GM12801 (cell line): ENCODE data around the gene IPCEF1.

Experiments used
- TF ChIP-seq, protein P1 (sequence below): IDR thresholded peaks from one replicate; pipeline ENCODE4 v1.5.1; 2011; ENCODE audit warnings: control low read depth; ENCODE audit not compliant: insufficient read length; ENCODE audit errors: extremely low read depth

The IPCEF1 gene

DNA sequence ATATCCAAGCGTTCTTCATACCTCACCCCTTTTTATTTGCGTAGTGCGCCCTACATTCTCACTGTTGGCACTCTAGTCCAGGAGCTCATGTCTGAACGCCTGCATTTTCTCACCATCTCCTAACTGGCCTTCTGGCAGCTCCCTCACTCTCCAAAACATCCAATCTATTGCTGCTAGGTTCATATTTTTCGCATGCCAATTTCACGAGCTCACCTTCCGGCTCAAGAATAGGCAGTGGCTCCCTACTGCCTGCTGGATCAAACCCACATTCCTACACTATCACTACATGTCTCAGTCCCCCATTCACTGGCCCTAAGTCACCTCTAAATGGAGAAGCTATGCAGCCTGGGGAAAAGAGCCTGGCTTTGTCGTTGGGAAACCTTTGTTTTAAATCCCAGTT lies 115.0 kb downstream of the IPCEF1 start:
- TF ChIP-seq, protein P1, sequence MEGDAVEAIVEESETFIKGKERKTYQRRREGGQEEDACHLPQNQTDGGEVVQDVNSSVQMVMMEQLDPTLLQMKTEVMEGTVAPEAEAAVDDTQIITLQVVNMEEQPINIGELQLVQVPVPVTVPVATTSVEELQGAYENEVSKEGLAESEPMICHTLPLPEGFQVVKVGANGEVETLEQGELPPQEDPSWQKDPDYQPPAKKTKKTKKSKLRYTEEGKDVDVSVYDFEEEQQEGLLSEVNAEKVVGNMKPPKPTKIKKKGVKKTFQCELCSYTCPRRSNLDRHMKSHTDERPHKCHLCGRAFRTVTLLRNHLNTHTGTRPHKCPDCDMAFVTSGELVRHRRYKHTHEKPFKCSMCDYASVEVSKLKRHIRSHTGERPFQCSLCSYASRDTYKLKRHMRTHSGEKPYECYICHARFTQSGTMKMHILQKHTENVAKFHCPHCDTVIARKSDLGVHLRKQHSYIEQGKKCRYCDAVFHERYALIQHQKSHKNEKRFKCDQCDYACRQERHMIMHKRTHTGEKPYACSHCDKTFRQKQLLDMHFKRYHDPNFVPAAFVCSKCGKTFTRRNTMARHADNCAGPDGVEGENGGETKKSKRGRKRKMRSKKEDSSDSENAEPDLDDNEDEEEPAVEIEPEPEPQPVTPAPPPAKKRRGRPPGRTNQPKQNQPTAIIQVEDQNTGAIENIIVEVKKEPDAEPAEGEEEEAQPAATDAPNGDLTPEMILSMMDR: no peak

DNA sequence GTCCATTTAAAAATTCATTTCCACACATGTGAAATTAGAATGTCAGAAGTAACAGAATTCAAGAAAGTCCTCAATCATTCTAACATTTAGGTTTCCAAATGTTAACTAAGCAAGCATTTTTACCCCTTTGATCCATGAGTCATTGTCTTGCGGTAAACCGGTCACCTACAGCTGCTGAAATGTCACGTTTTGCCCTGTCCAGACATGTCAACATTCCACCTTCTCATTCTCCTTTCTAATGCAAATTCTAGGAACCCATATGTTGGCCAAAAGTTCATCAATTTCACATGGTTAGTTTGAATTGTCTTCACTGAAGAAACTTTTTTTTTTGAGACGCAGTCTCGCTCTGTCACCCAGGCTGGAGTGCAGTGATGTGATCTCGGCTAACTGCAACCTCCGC lies 117.2 kb downstream of the IPCEF1 start:
- TF ChIP-seq, protein P1: no peak

DNA sequence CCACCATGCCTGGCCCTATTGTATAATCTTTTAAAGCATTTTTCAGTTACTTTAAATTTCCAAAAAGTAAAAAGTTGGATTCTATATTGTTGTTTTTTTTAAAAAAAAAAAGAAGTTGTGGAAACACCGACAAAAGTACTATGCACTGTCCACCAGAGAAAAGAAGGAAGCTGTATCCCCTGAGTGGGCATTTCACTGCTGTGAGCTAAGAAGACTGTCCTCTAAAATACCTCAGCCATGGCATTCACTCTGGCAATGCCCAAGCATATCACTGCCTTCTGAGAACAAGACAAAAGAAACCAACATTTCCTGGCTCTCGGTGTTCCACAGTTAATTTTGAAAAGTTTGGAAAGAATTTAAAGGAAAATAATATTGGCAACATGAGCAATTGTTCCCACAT lies 117.8 kb downstream of the IPCEF1 start:
- TF ChIP-seq, protein P1: no peak

DNA sequence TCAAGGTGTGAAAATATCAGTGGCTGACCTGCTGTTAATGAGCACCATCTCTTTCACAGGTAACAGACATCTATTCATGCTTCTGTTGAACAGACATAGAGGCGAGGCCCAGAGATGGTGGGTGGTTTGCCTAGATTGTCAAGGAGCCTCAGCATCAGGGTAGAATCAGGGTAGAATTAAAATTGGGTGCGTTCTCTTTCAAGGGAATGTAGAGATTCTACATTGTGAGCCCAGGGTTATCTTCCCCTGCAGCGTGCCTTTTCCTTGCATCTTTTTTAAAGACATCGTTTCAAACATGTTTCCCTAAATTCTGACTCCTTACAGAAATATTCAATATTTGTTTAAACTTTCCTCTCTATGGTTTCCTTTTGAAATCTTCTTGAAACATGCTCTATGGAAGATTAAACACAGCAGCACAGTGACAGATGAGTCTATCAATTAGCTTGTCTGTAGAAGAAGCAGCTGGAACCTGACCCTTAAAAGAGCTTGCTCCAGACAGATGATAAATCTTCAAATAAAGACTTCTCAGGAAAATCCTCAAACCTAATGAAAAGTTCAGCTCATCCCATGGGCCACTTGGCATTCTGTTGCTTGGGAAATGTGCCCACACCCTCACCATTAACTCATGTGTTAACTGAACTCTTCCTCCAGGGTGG lies 119.8 kb downstream of the IPCEF1 start:
- TF ChIP-seq, protein P1: no peak

DNA sequence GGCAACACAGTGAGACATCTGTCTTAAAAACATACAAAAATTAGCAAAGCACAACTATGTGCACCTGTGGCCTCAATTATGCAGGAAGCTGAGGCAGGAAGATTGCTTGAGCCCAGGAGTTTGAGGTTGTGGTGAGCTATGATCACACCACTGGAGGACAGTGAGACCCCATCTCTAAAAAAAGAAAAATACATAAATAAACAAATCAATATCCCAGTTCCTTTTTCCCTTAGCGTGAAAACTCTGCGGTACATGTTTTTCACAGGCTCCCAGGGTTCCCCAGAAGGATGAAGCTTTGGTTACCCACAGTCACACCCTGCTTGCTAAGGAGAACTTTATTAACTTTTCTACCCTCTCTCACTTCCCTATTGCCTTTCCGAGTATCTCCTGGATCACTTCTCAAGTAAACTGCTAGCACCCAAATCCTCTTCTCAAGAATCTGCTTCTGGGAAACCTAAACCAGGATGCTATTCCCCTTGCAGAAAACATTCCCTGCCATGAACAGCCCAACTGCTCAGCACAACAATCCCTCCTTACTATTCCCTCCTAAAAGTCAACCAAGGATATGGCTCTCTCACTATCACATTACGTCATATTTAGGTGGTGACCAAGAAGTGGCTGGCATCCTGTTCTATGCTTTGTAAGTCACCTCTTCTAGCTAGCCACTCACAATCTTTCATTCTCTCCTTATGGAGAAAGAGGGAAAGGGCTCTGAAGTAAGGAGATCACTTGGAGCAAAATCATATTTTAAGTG lies 122.4 kb downstream of the IPCEF1 start:
- TF ChIP-seq, protein P1: no peak

DNA sequence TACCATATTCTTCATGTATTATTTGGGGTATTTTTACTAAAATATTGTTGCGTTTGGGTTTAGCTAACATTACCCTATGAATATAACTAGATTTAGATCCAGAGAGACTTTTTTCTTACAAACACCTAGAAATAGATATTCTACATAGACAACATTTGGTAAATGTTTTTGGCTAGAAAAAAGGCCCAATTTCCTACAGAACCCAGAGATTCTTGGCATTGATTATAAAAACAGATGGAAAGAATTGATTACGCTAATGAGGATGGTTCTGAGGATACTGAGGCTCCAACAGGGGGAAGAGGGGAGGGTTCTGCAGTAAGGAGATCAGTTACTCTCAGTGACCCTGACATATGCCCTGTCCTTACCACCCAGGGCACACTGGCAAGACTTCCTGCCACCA lies 123.2 kb downstream of the IPCEF1 start:
- TF ChIP-seq, protein P1: no peak

DNA sequence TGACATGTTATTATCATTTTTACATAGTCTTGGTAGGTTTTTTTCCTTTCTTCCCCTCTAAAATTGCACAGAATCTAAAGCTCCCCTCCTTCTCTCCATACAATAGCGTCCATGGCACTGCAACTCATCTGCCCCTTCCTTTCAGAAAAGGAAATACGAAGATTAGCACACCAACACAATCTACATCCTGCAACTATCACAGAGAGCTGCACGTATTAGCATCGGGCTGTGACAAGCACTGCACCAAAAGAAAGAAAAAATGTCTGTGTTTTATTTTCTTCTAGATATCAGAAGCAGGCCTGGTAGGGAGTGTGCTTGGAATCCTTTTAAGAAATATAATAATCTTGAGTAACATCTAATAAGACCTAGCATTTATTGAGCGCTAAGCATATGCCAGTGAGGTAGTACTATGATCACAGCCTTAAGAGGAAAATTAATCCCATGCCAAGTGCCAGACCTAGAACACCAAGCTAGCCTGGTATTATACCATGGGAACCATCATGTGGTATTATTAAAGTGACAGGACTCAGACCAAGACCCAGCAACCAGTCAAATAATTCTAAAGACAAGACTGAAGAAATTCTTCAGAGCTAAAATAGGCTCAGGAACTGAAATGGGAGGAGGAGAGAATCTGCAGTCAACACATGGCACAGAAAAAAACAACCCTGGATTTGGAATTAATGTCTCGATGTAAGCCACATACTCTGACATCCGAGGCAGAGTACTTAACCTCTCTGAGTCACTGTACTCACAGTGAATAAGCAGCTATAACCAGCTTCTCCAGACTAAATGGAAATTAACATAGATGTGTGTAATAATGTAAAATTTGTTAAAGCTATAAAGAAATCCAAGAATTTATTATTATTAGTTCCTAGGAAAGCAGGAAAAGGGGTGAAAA lies 124.3 kb downstream of the IPCEF1 start:
- TF ChIP-seq, protein P1: no peak
